GM12878 (cell line): ENCODE results near the gene KLHL9. TPM values are rescaled to one million over a fixed set of nuclear protein-coding genes. Genes with fewer than 3 reads are reported as not detected.
A peak's percentile ranks its signal among the peaks of the same experiment; 100 is the strongest.

Experiments used
- ATAC-seq: fragments of 200-7000 bp; cut with Tn5 transposase; 3 replicates; pipeline ENCODE4 v1.9.1; 2020; ENCODE audit warnings: mild to moderate bottlenecking, moderate library complexity
- BruUV-seq: library from RNA; stranded (reverse); fragments of 400-500 nt; replicated peaks from 2 replicates; lab custom pipeline; 2021; lab: Mats Ljungman, UMichigan
- CTCF ChIA-PET: fragments of 300-600 bp; sonication (Branson Sonifier 250); formaldehyde crosslinking; extraction: SDS; loops from one replicate; lab custom pipeline; 2021; ENCODE audit warnings: inconsistent platforms; lab: Yijun Ruan, JAX
- POLR2A ChIA-PET: fragments of 350-600 bp; formaldehyde crosslinking; extraction: SDS; loops from one replicate; lab custom pipeline; 2021; ENCODE audit warnings: inconsistent platforms; lab: Charles Lee
- RAD21 ChIA-PET: fragments of 300-600 bp; sonication (Branson Sonifier 250); formaldehyde crosslinking; loops from one replicate; lab custom pipeline; 2023; ENCODE audit warnings: antibody characterized with exemption; ENCODE audit not compliant: unreplicated experiment; lab: Charles Lee
- SMC1A ChIA-PET: fragments of 300-600 bp; sonication (Branson Sonifier 250); formaldehyde crosslinking; loops from one replicate; lab custom pipeline; 2023; ENCODE audit not compliant: unreplicated experiment, uncharacterized antibody; lab: Charles Lee
- DNase-seq: peaks from one replicate; pipeline ENCODE4 v3.0.0-alpha.2; 2011; ENCODE audit warnings: low read depth, low spot score
- FAIRE-seq: peaks from 3 replicates; lab custom pipeline; 2011; peaks lifted over from hg19 to GRCh38; lab: Jason Lieb, UNC
- H2AFZ ChIP-seq: 2 replicates; pipeline ENCODE4 v1.6.0; 2011; ENCODE audit warnings: low read depth, low read length, control low read depth; ENCODE audit not compliant: control insufficient read depth
- H3K27ac ChIP-seq: 2 replicates; pipeline ENCODE4 v1.5.1; 2011; ENCODE audit warnings: control low read depth; ENCODE audit not compliant: control insufficient read depth, insufficient read depth
- H3K27me3 ChIP-seq, 2 experiments: replicated peaks in 1 of 2; 2 replicates each; pipeline versions ENCODE4 v1.6.0 to v1.6.1; 2011; ENCODE audit warnings: low read length in 1 of 2; ENCODE audit not compliant: control insufficient read depth in 2 of 2, insufficient read depth in 2 of 2
- H3K36me3 ChIP-seq, 2 experiments: 2 replicates each; pipeline ENCODE4 v1.5.1; 2011; ENCODE audit warnings: low read length in 1 of 2; ENCODE audit not compliant: control insufficient read depth in 2 of 2, insufficient read depth in 2 of 2
- H3K4me1 ChIP-seq: 2 replicates; pipeline ENCODE4 v1.6.1; 2011; ENCODE audit warnings: mild to moderate bottlenecking, low read length, moderate library complexity, mixed read lengths; ENCODE audit not compliant: control insufficient read depth, insufficient read depth
- H3K4me2 ChIP-seq: 2 replicates; pipeline ENCODE4 v1.6.0; 2011; ENCODE audit warnings: control low read depth; ENCODE audit not compliant: control insufficient read depth, insufficient read depth
- H3K4me3 ChIP-seq: fragments of 200-600 bp; sonication (generic); 2 replicates; pipeline ENCODE4 v1.5.1; 2016
- H3K79me2 ChIP-seq: 2 replicates; pipeline ENCODE4 v1.6.0; 2011; ENCODE audit warnings: low read length; ENCODE audit not compliant: control insufficient read depth, insufficient read depth
- H3K9ac ChIP-seq: 2 replicates; pipeline ENCODE4 v1.8.0; 2011; ENCODE audit warnings: low read length, control low read depth, mixed read lengths; ENCODE audit not compliant: control insufficient read depth, insufficient read depth
- H3K9me3 ChIP-seq: replicated peaks from 3 replicates; pipeline ENCODE4 v1.5.1; 2011; ENCODE audit warnings: mild to moderate bottlenecking, low read length; ENCODE audit not compliant: control insufficient read depth, insufficient read depth
- H4K20me1 ChIP-seq: 2 replicates; pipeline ENCODE4 v1.6.0; 2011; ENCODE audit not compliant: control insufficient read depth, insufficient read depth
- ATF2 ChIP-seq: IDR thresholded peaks from 2 replicates; pipeline ENCODE4 v1.6.1; 2012; ENCODE audit warnings: low read length, inconsistent platforms
- DPF2 ChIP-seq: fragments of 450-650 bp; IDR thresholded peaks from 2 replicates; pipeline ENCODE4 v1.6.1; 2017; ENCODE audit warnings: mild to moderate bottlenecking
- EZH2 ChIP-seq: IDR thresholded peaks from 2 replicates; pipeline ENCODE4 v1.6.1; 2012; ENCODE audit warnings: low read depth, mild to moderate bottlenecking, control low read depth, inconsistent platforms, low read length, borderline replicate concordance; ENCODE audit not compliant: control insufficient read depth
- MLLT1 ChIP-seq: fragments of 450-650 bp; IDR thresholded peaks from 2 replicates; pipeline ENCODE4 v1.6.1; 2016; ENCODE audit warnings: mild to moderate bottlenecking
- RAD21 ChIP-seq: IDR thresholded peaks from 2 replicates; pipeline ENCODE4 v1.6.1; 2011; ENCODE audit warnings: mild to moderate bottlenecking, low read depth, low read length, moderate library complexity; ENCODE audit not compliant: insufficient read depth
- RAD51 ChIP-seq: fragments of 450-650 bp; IDR thresholded peaks from 2 replicates; pipeline ENCODE4 v1.6.1; 2016; ENCODE audit warnings: moderate library complexity, mild to moderate bottlenecking, inconsistent platforms
- USF1 ChIP-seq: IDR thresholded peaks from 2 replicates; pipeline ENCODE4 v1.6.1; 2011; ENCODE audit warnings: borderline replicate concordance, low read depth, mild to moderate bottlenecking, moderate library complexity, mixed read lengths, low read length; ENCODE audit not compliant: insufficient read depth; ENCODE audit errors: extremely low read length
- ZNF622 ChIP-seq: fragments of 450-650 bp; IDR thresholded peaks from 2 replicates; pipeline ENCODE4 v1.6.1; 2017; ENCODE audit warnings: mild to moderate bottlenecking, inconsistent platforms
- WGBS: methylation state at CpG from one replicate; pipeline ENCODE4 v1.1.6; 2016; ENCODE audit warnings: low lambda C conversion rate; ENCODE audit not compliant: insufficient replicate concordance, insufficient coverage; ENCODE audit errors: missing lambda C conversion rate; 5-methylcytosine and 5-hydroxymethylcytosine counted together
- in situ Hi-C: fragments of 300-500 bp; cut with MboI; formaldehyde crosslinking; loops from 9 replicates; pipeline ENCODE4 v1.14.3; 2018; ENCODE audit warnings: mixed read lengths
- intact Hi-C: fragments of 100-400 bp; cut with micrococcal nuclease; formaldehyde crosslinking; loops from one replicate; pipeline ENCODE4 v1.14.2; 2022; ENCODE audit not compliant: unreplicated experiment
- polyA plus RNA-seq, 11 experiments: library from polyadenylated mRNA; depleted of rRNA in 4 of 11; unstranded in 6 of 11; stranded (reverse) in 5 of 11; fragments of >200 nt; fragmentation: Nextera tagmentation in 4 of 11; fragmentation: Illumina TruSeq in 1 of 11; extraction: Ambion mirVana in 4 of 11; extraction: Trizol in 1 of 11; gene quantifications; 1 replicate in 1 of 11; 2 replicates in 10 of 11; pipeline versions ENCODE4 v1.2.1 to v1.2.3, GENCODE V29; 2011 to 2016; ENCODE audit warnings: inconsistent platforms in 2 of 11, missing spikeins in 2 of 11, low read depth in 1 of 11
- total RNA-seq, 4 experiments: library from RNA; depleted of rRNA in 3 of 4; stranded (reverse); fragments of >200 nt in 3 of 4; fragmentation: Illumina TruSeq in 1 of 4; extraction: Trizol in 1 of 4; gene quantifications; 2 replicates each; pipeline versions ENCODE4 v1.2.1 to v1.2.3, GENCODE V29; 2013 to 2021

The KLHL9 gene
- total and polyA plus RNA-seq, 10 of the 15 experiments (the other 5 are each of a cell fraction or from before 2014, with no cell fraction given) = 3.8 to 37.7 (median 17.4) TPM

GRCh38 chr9:21331676-21332402 lies 3.4 kb downstream of the KLHL9 start:
- Histone ChIP-seq H3K27me3 (no peaks in the 10 kb centered on the region), H3K4me1 (peaks cover 3% of the 10 kb centered on the region), H2AFZ (no peak overlapping the region), H3K9me3 (no peaks in the 10 kb centered on the region), H3K4me3 (peak overlapping the region; percentile 82), H3K4me2 (peak overlapping the region; percentile 95), H4K20me1 (peaks cover 6% of the 10 kb centered on the region; the same call in 1 of the 2 replicates), H3K27ac (no peak overlapping the region), H3K79me2 (peaks cover 68% of the 10 kb centered on the region), H3K9ac (no peak overlapping the region), H3K36me3 (peaks cover 0 to 11% of the 10 kb centered on the region in 2 experiments; a peak in 1 of 4 replicates)
- BruUV-seq = no TSS peak
- DNase-seq (no peak), FAIRE-seq (no peak), ATAC-seq (no peak)
- ChIA-PET SMC1A (interaction anchor here (0.6 to 8.3 kb wide), 12 partner anchors 8 to 134 kb away, joined by 3 to 205 read pairs (median 4); no protein-coding TSS in a partner anchor), POLR2A (interaction anchor here (1.2 to 1.5 kb wide), 2 partner anchors 25 to 53 kb away, joined by 3 to 7 read pairs; partner anchors contain the start of gene IFNA2), CTCF (interaction anchor here (0.8 to 8.3 kb wide), 12 partner anchors 12 to 123 kb away, joined by 3 to 256 read pairs (median 5); no protein-coding TSS in a partner anchor), RAD21 (interaction anchor here (1.7 to 5.3 kb wide), 5 partner anchors 47 to 103 kb away, joined by 3 to 44 read pairs (median 13); no protein-coding TSS in a partner anchor)
- in situ Hi-C loops = loop anchor here (5.0 kb wide), 1 partner anchor 60 kb away; no protein-coding TSS in a partner anchor
- WGBS = 79% methylated on average over 5 of the region's 5 CpGs
- TF ChIP-seq DPF2 = no peak
- TF ChIP-seq RAD51 = peak; percentile 59
- intact Hi-C loops = no loop called here

- Histone ChIP-seq H2AFZ (no peak overlapping the region), H3K9me3 (no peaks in the 10 kb centered on the region), H3K36me3 (peaks cover 0 to 22% of the 10 kb centered on the region in 2 experiments; a peak in 2 of 4 replicates), H4K20me1 (peaks cover 5% of the 10 kb centered on the region; the same call in 1 of the 2 replicates), H3K9ac (no peak overlapping the region), H3K27me3 (no peaks in the 10 kb centered on the region), H3K79me2 (peaks cover 37% of the 10 kb centered on the region), H3K4me3 (no peak overlapping the region), H3K27ac (no peak overlapping the region), H3K4me2 (no peak overlapping the region), H3K4me1 (peaks cover 2% of the 10 kb centered on the region)
- peak; percentile 89 for ATAC-seq
- peak; percentile 49 for FAIRE-seq
- POLR2A ChIA-PET = interaction anchor here (1.1 to 1.2 kb wide), 2 partner anchors 74 to 76 kb away, joined by 3 to 4 read pairs; no protein-coding TSS in a partner anchor
- SMC1A ChIA-PET = interaction anchor here (0.7 to 7.4 kb wide), 42 partner anchors 8 to 477 kb away, joined by 3 to 116 read pairs (median 6); partner anchors contain the start of genes IFNA8 and KLHL9
- WGBS = 23% methylated on average over 2 of the region's 2 CpGs
- RAD21 ChIA-PET = interaction anchor here (0.8 to 5.0 kb wide), 33 partner anchors 8 to 485 kb away, joined by 3 to 86 read pairs (median 4); partner anchors contain the start of gene KLHL9
- in situ Hi-C loops (loop anchor here (10.0 kb wide), 1 partner anchor 128 kb away; no protein-coding TSS in a partner anchor), intact Hi-C loops (loop anchor here (1.0 kb wide), 3 partner anchors 70 to 129 kb away; no protein-coding TSS in a partner anchor)
- CTCF ChIA-PET = interaction anchor here (0.6 to 6.5 kb wide), 61 partner anchors 8 to 468 kb away, joined by 3 to 168 read pairs (median 5); partner anchors contain the start of genes IFNA2, IFNA8 and KLHL9
- no TSS peak for BruUV-seq
- peak; percentile 32 for DNase-seq
- TF ChIP-seq USF1 (no peak), ZNF622 (no peak), ATF2 (0 out of 2 replicates have a peak, but pooled peaks have one; percentile 23), RAD21 (peak; percentile 95), MLLT1 (no peak), EZH2 (no peak)
Observed at GRCh38 chr9:21326526-21327139, 8.6 kb downstream of the KLHL9 start.
